ENCODE data around the gene D2HGDH. TPM values are rescaled to one million over a fixed set of nuclear protein-coding genes. Genes with fewer than 3 reads are reported as not detected.
"Not testable (repeated sequence)": the region's sequence is repeated elsewhere in the genome, so short reads cannot be mapped to it uniquely, and the experiment has no call there.

The D2HGDH gene
- total RNA-seq, 1 donor from 2014 or later = 20.9 TPM

GRCh38 chr2:241791385-241791784, 57.0 kb downstream of the D2HGDH start:
- intact Hi-C loops (cut with micrococcal nuclease) = not testable (repeated sequence)

GRCh38 chr2:241793385-241793784, 59.0 kb downstream of the D2HGDH start:
- intact Hi-C loops (cut with micrococcal nuclease) = no loop called here

GRCh38 chr2:241794250-241794823, 59.9 kb downstream of the D2HGDH start:
- intact Hi-C loops (cut with micrococcal nuclease) = no loop called here

GRCh38 chr2:241795021-241795999, 60.9 kb downstream of the D2HGDH start:
- intact Hi-C loops (cut with micrococcal nuclease) = no loop called here

GRCh38 chr2:241796209-241796608, 61.8 kb downstream of the D2HGDH start:
- intact Hi-C loops (cut with micrococcal nuclease) = no loop called here

- intact Hi-C loops (cut with micrococcal nuclease) = no loop called here
Observed at GRCh38 chr2:241796610-241797138, 62.2 kb downstream of the D2HGDH start.

- intact Hi-C loops (cut with micrococcal nuclease) = no loop called here
Observed at GRCh38 chr2:241797441-241798080, 63.1 kb downstream of the D2HGDH start.

- intact Hi-C loops (cut with micrococcal nuclease) = no loop called here
Observed at GRCh38 chr2:241798081-241798630, 63.7 kb downstream of the D2HGDH start.

- intact Hi-C loops (cut with micrococcal nuclease) = no loop called here
Observed at GRCh38 chr2:241798631-241799521, 64.4 kb downstream of the D2HGDH start.

- intact Hi-C loops (cut with micrococcal nuclease) = loop anchor here (5.0 kb wide), 1 partner anchor 58 kb away; the partner anchor contains the start of gene PDCD1
Observed at GRCh38 chr2:241799522-241800197, 65.2 kb downstream of the D2HGDH start.

GRCh38 chr2:241800198-241800903, 65.9 kb downstream of the D2HGDH start:
- intact Hi-C loops (cut with micrococcal nuclease) = loop anchor here (5.0 kb wide), 1 partner anchor 57 kb away; the partner anchor contains the start of gene PDCD1

GRCh38 chr2:241801611-241802420, 67.4 kb downstream of the D2HGDH start:
- intact Hi-C loops (cut with micrococcal nuclease) = loop anchor here (5.0 kb wide), 1 partner anchor 55 kb away; the partner anchor contains the start of gene PDCD1

- intact Hi-C loops (cut with micrococcal nuclease) = loop anchor here (5.0 kb wide), 1 partner anchor 55 kb away; the partner anchor contains the start of gene PDCD1
Observed at GRCh38 chr2:241802421-241803318, 68.2 kb downstream of the D2HGDH start.

GRCh38 chr2:241803387-241804325, 69.2 kb downstream of the D2HGDH start:
- intact Hi-C loops (cut with micrococcal nuclease) = loop anchor here (5.0 kb wide), 1 partner anchor 54 kb away; the partner anchor contains the start of gene PDCD1

- intact Hi-C loops (cut with micrococcal nuclease) = loop anchor here (5.0 kb wide), 1 partner anchor 53 kb away; the partner anchor contains the start of gene PDCD1
Observed at GRCh38 chr2:241804326-241805229, 70.1 kb downstream of the D2HGDH start.

Data from T-helper 1 cell treated with Interleukin-12 subunit alpha and Interleukin-12 subunit beta and Interleukin-4 antibody, amounts not matched to agents 30 ng/mL and 1 ng/mL, for 36 hours (primary cell).